ENCODE measurements around the gene ACKR4.

- no peak for TF ChIP-seq FOSL1 (tag; conservative IDR thresholded peaks at IDR 0.05)
- TF ChIP-seq, protein P1, sequence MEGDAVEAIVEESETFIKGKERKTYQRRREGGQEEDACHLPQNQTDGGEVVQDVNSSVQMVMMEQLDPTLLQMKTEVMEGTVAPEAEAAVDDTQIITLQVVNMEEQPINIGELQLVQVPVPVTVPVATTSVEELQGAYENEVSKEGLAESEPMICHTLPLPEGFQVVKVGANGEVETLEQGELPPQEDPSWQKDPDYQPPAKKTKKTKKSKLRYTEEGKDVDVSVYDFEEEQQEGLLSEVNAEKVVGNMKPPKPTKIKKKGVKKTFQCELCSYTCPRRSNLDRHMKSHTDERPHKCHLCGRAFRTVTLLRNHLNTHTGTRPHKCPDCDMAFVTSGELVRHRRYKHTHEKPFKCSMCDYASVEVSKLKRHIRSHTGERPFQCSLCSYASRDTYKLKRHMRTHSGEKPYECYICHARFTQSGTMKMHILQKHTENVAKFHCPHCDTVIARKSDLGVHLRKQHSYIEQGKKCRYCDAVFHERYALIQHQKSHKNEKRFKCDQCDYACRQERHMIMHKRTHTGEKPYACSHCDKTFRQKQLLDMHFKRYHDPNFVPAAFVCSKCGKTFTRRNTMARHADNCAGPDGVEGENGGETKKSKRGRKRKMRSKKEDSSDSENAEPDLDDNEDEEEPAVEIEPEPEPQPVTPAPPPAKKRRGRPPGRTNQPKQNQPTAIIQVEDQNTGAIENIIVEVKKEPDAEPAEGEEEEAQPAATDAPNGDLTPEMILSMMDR (IDR thresholded peaks at IDR 0.05 in 2 of 3, conservative IDR thresholded peaks at IDR 0.05 in 1 of 3; ENCODE audit: insufficient read depth in 2 of 3, low read depth in 1 of 3, low read length in 3 of 3) = no peak
- TF ChIP-seq ELF1 (tag; IDR thresholded peaks at IDR 0.05) = no peak
- no peak for TF ChIP-seq EZH2 (IDR thresholded peaks at IDR 0.05; ENCODE audit: borderline replicate concordance, low read depth, low read length)
- TF ChIP-seq PHF8 (IDR thresholded peaks at IDR 0.05; ENCODE audit: borderline replicate concordance, low read length) = no peak
- no peak for TF ChIP-seq EWSR1 (IDR thresholded peaks at IDR 0.05; ENCODE audit: borderline replicate concordance, low read depth, partially characterized antibody)
- TF ChIP-seq POLR2A (conservative IDR thresholded peaks at IDR 0.05) = no peak
- no peak for TF ChIP-seq NFE2 (IDR thresholded peaks at IDR 0.05; ENCODE audit: low read depth)
- TF ChIP-seq ZEB2 (IDR thresholded peaks at IDR 0.05) = no peak
- TF ChIP-seq, protein P2, sequence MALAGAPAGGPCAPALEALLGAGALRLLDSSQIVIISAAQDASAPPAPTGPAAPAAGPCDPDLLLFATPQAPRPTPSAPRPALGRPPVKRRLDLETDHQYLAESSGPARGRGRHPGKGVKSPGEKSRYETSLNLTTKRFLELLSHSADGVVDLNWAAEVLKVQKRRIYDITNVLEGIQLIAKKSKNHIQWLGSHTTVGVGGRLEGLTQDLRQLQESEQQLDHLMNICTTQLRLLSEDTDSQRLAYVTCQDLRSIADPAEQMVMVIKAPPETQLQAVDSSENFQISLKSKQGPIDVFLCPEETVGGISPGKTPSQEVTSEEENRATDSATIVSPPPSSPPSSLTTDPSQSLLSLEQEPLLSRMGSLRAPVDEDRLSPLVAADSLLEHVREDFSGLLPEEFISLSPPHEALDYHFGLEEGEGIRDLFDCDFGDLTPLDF (CRISPR knock-in tag; IDR thresholded peaks at IDR 0.05) = no peak
- TF ChIP-seq FOXK2 (conservative IDR thresholded peaks at IDR 0.05 in 1 of 2, IDR thresholded peaks at IDR 0.05 in 1 of 2; ENCODE audit: low read depth in 2 of 2) = no peak
Observed at GRCh38 chr3:132616780-132617179, 19.7 kb downstream of the ACKR4 start.

Measured in K562 (cell line).